CD4-positive, alpha-beta T cell treated with Interleukin-21 for 1 hour (primary cell): Measurements from ENCODE around the gene UBAC2.
A peak's percentile ranks its signal among the peaks of the same experiment; 100 is the strongest.
"Not testable (repeated sequence)": the region's sequence is repeated elsewhere in the genome, so short reads cannot be mapped to it uniquely, and the experiment has no call there.

ENCODE experiments used
- DNase-seq: peaks from one replicate; pipeline ENCODE4 v3.0.0-alpha.2; 2020

The UBAC2 gene

GRCh38 chr13:99383511-99383921 lies 182.9 kb downstream of the UBAC2 start:
- DNase-seq = no peak

GRCh38 chr13:99383946-99384345 lies 183.3 kb downstream of the UBAC2 start:
- no peak for DNase-seq

GRCh38 chr13:99384468-99384867 lies 183.8 kb downstream of the UBAC2 start:
- peak; percentile 36 for DNase-seq

- DNase-seq = no peak
Observed at GRCh38 chr13:99385161-99385560, 184.5 kb downstream of the UBAC2 start.

- DNase-seq = no peak
Observed at GRCh38 chr13:99385940-99386339, 185.3 kb downstream of the UBAC2 start.

- no peak for DNase-seq
Observed at GRCh38 chr13:99386495-99386894, 185.8 kb downstream of the UBAC2 start.

GRCh38 chr13:99386911-99387788 lies 186.5 kb downstream of the UBAC2 start:
- peak; percentile 87 for DNase-seq

- no peak for DNase-seq
Observed at GRCh38 chr13:99388334-99388923, 187.8 kb downstream of the UBAC2 start.

GRCh38 chr13:99389094-99389493 lies 188.4 kb downstream of the UBAC2 start:
- not testable (repeated sequence) for DNase-seq

GRCh38 chr13:99389520-99390304 lies 189.1 kb downstream of the UBAC2 start:
- no peak for DNase-seq

- no peak for DNase-seq
Observed at GRCh38 chr13:99390601-99391000, 189.9 kb downstream of the UBAC2 start.

GRCh38 chr13:99391781-99392469 lies 191.3 kb downstream of the UBAC2 start:
- no peak for DNase-seq

- DNase-seq = no peak
Observed at GRCh38 chr13:99392470-99393135, 191.9 kb downstream of the UBAC2 start.

GRCh38 chr13:99393391-99393790 lies 192.7 kb downstream of the UBAC2 start:
- DNase-seq = not testable (repeated sequence)

- no peak for DNase-seq
Observed at GRCh38 chr13:99393791-99394735, 193.4 kb downstream of the UBAC2 start.

GRCh38 chr13:99395436-99395835 lies 194.8 kb downstream of the UBAC2 start:
- no peak for DNase-seq

GRCh38 chr13:99396446-99396845 lies 195.8 kb downstream of the UBAC2 start:
- no peak for DNase-seq

- no peak for DNase-seq
Observed at GRCh38 chr13:99398071-99398470, 197.4 kb downstream of the UBAC2 start.

- no peak for DNase-seq
Observed at GRCh38 chr13:99398916-99399622, 198.4 kb downstream of the UBAC2 start.

GRCh38 chr13:99399623-99399974 lies 198.9 kb downstream of the UBAC2 start:
- DNase-seq = no peak
